ENCODE measurements around the gene BCL2L15.

DNA sequence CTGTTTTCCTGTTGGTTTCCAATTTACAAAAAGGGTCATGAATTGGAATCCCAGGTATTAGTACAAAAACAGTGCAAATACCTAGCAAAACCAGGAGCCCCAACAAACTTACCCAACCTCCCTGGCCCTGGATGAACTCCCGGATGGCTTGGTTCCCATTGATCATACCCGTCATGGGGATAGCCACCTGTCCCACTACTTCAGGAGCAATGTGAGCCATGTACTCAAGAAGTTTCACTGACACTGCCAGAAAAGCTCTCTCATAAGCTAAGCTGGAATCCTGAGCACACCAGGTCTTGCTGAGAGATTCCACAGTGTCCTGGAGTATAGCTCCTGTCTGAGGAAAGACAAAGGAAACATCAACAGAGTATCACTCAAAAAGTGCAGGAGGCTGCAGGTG lies 5.7 kb downstream of the BCL2L15 start:
- TF ChIP-seq, protein P1, sequence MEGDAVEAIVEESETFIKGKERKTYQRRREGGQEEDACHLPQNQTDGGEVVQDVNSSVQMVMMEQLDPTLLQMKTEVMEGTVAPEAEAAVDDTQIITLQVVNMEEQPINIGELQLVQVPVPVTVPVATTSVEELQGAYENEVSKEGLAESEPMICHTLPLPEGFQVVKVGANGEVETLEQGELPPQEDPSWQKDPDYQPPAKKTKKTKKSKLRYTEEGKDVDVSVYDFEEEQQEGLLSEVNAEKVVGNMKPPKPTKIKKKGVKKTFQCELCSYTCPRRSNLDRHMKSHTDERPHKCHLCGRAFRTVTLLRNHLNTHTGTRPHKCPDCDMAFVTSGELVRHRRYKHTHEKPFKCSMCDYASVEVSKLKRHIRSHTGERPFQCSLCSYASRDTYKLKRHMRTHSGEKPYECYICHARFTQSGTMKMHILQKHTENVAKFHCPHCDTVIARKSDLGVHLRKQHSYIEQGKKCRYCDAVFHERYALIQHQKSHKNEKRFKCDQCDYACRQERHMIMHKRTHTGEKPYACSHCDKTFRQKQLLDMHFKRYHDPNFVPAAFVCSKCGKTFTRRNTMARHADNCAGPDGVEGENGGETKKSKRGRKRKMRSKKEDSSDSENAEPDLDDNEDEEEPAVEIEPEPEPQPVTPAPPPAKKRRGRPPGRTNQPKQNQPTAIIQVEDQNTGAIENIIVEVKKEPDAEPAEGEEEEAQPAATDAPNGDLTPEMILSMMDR (IDR thresholded peaks at IDR 0.05): no peak
- TF ChIP-seq EZH2 (IDR thresholded peaks at IDR 0.05): no peak
- TF ChIP-seq EZH2phosphoT487 (IDR thresholded peaks at IDR 0.05): no peak
